Measurements from ENCODE around the gene DAPK3.
"Not testable (repeated sequence)": the region's sequence is repeated elsewhere in the genome, so short reads cannot be mapped to it uniquely, and the experiment has no call there.

DAPK3 gene

GRCh38 chr19:3958836-3959765 lies 11.8 kb downstream of the DAPK3 start:
- DNase-seq (ENCODE audit: extremely low read depth, low read depth): no peak
- TF ChIP-seq, protein P1, sequence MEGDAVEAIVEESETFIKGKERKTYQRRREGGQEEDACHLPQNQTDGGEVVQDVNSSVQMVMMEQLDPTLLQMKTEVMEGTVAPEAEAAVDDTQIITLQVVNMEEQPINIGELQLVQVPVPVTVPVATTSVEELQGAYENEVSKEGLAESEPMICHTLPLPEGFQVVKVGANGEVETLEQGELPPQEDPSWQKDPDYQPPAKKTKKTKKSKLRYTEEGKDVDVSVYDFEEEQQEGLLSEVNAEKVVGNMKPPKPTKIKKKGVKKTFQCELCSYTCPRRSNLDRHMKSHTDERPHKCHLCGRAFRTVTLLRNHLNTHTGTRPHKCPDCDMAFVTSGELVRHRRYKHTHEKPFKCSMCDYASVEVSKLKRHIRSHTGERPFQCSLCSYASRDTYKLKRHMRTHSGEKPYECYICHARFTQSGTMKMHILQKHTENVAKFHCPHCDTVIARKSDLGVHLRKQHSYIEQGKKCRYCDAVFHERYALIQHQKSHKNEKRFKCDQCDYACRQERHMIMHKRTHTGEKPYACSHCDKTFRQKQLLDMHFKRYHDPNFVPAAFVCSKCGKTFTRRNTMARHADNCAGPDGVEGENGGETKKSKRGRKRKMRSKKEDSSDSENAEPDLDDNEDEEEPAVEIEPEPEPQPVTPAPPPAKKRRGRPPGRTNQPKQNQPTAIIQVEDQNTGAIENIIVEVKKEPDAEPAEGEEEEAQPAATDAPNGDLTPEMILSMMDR (IDR thresholded peaks at IDR 0.05; ENCODE audit: low read depth, low read length, missing control alignments): no peak
- H3K4me3 ChIP-seq (replicated peaks; ENCODE audit: low read depth, low read length): no peak overlapping the region

- TF ChIP-seq, protein P1 (IDR thresholded peaks at IDR 0.05; ENCODE audit: low read depth, low read length, missing control alignments): no peak
- DNase-seq (ENCODE audit: extremely low read depth, low read depth): no peak
- H3K4me3 ChIP-seq (replicated peaks; ENCODE audit: low read depth, low read length): no peak overlapping the region
These were observed 15.2 kb downstream of the DAPK3 start for GRCh38 chr19:3955688-3956087.

DNA sequence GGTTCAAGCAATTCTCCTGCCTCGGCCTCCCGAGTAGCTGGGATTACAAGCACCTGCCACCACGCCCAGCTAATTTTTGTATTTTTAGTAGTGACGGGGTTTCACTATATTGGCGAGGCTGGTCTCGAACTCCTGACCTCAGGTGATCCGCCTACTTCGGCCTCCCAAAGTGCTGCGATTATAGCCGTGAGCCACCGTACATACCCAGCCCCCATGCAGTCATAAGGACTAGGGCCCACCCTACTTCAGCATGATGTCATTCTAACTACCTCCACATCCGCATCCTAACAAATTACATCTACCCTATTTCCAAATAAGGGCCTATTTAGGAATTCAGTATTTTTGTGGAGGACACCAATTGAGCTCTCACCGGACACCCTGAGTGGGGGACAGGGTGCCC lies 15.6 kb downstream of the DAPK3 start:
- not testable (repeated sequence) for DNase-seq (ENCODE audit: extremely low read depth, low read depth); H3K4me3 ChIP-seq (replicated peaks; ENCODE audit: low read depth, low read length)

GRCh38 chr19:3954107-3954506 lies 16.8 kb downstream of the DAPK3 start:
- H3K4me3 ChIP-seq (replicated peaks; ENCODE audit: low read depth, low read length): no peak overlapping the region
- TF ChIP-seq, protein P1 (IDR thresholded peaks at IDR 0.05; ENCODE audit: low read depth, low read length, missing control alignments): no peak
- no peak for DNase-seq (ENCODE audit: extremely low read depth, low read depth)

DNA sequence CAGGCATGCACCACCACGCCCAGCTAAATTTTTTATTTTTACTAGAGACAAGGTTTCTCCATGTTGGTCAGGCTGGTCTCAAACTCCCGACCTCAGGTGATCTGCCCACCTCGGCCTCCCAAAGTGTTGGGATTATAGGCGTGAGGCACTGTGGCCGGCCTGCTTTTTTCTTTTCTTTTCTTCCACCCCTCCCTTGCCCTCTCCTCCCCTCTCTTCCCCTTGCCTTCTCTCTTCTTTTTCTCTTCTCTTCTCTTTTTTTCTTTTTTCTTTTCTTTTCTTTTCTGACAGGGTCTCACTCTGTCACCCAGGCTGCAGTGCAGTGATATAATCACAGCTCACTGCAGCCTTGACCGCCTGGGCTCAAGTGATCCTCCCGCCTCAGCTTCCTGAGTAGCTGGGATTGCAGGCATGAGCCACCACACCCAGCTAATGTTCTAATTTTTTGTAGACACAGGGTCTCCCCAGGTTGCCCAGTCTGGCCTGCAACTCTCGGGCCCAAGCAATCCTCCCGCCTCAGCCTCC lies 18.1 kb downstream of the DAPK3 start:
- H3K4me3 ChIP-seq (replicated peaks; ENCODE audit: low read depth, low read length); DNase-seq (ENCODE audit: extremely low read depth, low read depth): not testable (repeated sequence)

DNA sequence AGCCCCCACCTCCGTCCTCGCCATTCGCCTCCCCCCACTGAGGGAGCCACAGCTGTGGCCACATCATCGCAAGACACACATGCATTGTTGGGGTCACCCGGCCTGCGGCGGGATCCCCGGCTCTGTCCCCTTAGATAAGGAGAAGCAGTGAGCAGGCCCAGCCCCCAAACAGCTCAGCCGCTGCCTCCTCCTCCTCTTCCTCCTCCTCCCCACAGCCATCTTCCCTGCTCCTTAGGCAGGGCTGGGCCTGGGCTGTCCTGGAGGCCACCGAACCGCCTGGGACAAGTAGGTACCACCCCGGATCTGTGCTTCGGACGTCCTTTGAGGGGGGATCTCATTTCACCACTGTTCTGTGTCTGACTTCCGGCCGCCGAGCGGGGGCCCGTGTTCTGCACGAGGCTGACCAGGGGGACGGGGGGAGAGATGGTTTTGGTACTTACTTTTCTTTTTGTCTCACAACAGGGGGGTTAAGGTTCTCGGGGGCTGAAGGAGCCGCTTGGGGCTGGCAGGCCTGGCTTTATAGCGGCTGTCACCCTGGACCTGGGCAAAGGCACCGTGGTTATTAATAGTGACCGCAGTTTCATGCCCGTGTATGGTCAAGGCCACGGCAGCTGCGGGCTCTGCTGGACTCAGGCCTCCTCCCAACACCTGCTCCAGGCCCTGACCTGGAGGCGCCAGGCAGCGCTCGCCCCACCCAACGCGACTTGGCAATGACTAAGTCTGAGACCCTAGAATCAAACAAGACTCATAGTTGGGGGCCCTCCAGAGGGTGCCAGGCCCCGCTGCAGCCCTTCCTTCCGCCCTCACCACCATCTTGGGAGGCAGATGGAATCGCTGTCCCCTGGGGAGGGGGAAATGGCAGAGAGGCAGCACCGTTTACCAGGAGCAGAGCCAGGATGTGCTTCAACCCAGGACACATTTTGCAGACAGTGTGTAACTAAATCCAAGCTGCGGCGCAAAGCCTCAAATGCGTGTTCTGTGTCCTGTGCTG lies 19.7 kb downstream of the DAPK3 start:
- no peak overlapping the region for H3K4me3 ChIP-seq (replicated peaks; ENCODE audit: low read depth, low read length)
- TF ChIP-seq, protein P1 (IDR thresholded peaks at IDR 0.05; ENCODE audit: low read depth, low read length, missing control alignments): no peak
- DNase-seq (ENCODE audit: extremely low read depth, low read depth): no peak

GRCh38 chr19:3949997-3950859 lies 20.7 kb downstream of the DAPK3 start:
- TF ChIP-seq, protein P1 (IDR thresholded peaks at IDR 0.05; ENCODE audit: low read depth, low read length, missing control alignments): no peak
- no peak overlapping the region for H3K4me3 ChIP-seq (replicated peaks; ENCODE audit: low read depth, low read length)
- DNase-seq (ENCODE audit: extremely low read depth, low read depth): no peak

All from HFF-Myc (cell line).